ENCODE measurements around the gene ZBTB45. TPM values are rescaled to one million over a fixed set of nuclear protein-coding genes. Genes with fewer than 3 reads are reported as not detected.

The ZBTB45 gene
- total RNA-seq, 1 donor: 6.9 TPM

DNA sequence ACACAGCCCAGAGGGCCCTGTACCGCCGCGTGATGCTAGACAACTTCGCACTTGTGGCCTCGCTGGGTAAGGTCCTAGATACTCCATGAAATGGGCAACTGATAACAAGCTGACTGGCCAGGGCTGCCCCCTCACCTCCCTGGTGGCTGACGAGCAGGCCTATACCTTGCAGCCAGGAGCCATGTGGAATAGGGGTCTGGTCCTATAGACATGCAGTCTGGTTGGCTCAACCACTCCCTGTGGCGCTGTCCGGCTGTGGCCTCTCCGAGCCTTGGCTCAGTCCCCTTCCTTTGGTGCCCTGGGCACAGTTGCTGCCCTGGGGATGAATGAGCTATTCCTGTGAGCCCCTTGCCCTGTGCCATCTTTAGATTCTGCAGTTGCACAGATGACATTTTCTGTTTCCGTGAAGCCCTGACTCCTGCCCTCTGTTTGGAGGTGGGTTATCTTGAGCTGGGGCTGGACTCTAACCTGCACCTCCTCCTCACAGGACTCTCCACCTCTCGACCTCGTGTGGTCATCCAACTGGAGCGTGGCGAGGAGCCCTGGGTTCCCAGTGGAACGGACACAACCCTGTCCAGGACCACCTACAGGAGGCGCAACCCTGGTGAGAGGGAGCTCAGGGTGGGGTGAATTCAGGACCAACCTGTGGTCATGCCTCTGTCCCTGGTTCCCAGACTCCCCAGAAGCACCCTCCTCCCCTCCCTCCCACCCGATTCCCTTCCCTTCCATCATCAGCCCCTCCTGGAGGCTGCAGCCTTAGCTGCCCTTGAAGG, 50.2 kb downstream of the ZBTB45 start:
- peak; percentile 81 for DNase-seq (ENCODE audit: insufficient read length, low spot score, missing footprints)
- Histone ChIP-seq H3K79me2 (ENCODE audit: insufficient read depth, low read length) (peaks cover 28% of the 10 kb centered on the region), H3K36me3 (ENCODE audit: insufficient read depth, low read length) (peaks cover 15% of the 10 kb centered on the region), H3K4me1 (ENCODE audit: insufficient read depth, low read length) (peaks cover 9% of the 10 kb centered on the region), H4K20me1 (ENCODE audit: insufficient read depth, low read length) (peaks cover 20% of the 10 kb centered on the region), H3K27ac (ENCODE audit: low read depth, low read length) (no peak overlapping the region), H2AFZ (ENCODE audit: low read length) (no peak overlapping the region), H3K4me3 (ENCODE audit: insufficient read depth, low read length) (no peak overlapping the region), H3K27me3 (ENCODE audit: insufficient read depth, low read length) (no peaks in the 10 kb centered on the region), H3K9me3 (ENCODE audit: low read depth, low read length) (no peaks in the 10 kb centered on the region), H3K4me2 (ENCODE audit: insufficient read depth, low read length) (no peak overlapping the region)
- TF ChIP-seq, protein P1, sequence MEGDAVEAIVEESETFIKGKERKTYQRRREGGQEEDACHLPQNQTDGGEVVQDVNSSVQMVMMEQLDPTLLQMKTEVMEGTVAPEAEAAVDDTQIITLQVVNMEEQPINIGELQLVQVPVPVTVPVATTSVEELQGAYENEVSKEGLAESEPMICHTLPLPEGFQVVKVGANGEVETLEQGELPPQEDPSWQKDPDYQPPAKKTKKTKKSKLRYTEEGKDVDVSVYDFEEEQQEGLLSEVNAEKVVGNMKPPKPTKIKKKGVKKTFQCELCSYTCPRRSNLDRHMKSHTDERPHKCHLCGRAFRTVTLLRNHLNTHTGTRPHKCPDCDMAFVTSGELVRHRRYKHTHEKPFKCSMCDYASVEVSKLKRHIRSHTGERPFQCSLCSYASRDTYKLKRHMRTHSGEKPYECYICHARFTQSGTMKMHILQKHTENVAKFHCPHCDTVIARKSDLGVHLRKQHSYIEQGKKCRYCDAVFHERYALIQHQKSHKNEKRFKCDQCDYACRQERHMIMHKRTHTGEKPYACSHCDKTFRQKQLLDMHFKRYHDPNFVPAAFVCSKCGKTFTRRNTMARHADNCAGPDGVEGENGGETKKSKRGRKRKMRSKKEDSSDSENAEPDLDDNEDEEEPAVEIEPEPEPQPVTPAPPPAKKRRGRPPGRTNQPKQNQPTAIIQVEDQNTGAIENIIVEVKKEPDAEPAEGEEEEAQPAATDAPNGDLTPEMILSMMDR (IDR thresholded peaks at IDR 0.05; ENCODE audit: extremely low read depth, low read depth, low read length): no peak

DNA sequence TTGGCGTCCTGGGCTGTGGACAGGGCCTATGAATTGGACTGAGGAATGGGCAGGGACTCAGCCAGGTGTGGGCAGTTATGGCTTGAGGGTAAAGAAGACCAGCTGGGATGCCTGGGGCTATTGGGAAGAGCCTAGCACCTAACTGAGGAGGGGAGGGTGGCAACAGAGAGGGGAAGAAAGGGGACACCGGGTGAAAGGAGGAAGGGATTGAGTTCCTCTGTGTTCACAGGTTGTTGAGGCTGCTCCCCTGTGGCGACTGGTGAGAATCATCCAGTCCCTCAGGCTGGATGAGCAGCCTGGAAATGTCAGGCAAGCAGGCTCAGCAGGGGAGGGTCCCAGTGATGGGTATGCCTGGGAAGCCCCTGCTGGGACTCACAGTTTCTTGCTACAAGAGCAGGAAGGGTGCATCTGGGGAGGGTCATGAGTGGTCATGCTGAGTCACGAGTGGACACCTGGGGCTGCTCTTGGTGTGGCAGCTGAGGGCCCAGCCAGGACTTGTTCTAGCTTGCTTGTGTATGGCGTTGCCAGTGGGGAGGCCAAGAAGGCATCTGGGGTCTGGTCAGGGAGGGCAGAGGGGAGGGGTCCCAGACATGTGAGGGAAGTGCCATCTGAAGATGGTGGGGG, 51.3 kb downstream of the ZBTB45 start:
- Histone ChIP-seq H3K36me3 (ENCODE audit: insufficient read depth, low read length) (peaks cover 15% of the 10 kb centered on the region), H2AFZ (ENCODE audit: low read length) (no peak overlapping the region), H3K79me2 (ENCODE audit: insufficient read depth, low read length) (peaks cover 28% of the 10 kb centered on the region), H3K9me3 (ENCODE audit: low read depth, low read length) (no peaks in the 10 kb centered on the region), H3K4me2 (ENCODE audit: insufficient read depth, low read length) (peak overlapping the region; percentile 47), H3K27me3 (ENCODE audit: insufficient read depth, low read length) (no peaks in the 10 kb centered on the region), H4K20me1 (ENCODE audit: insufficient read depth, low read length) (peaks cover 20% of the 10 kb centered on the region), H3K4me3 (ENCODE audit: insufficient read depth, low read length) (peak overlapping the region; percentile 94), H3K4me1 (ENCODE audit: insufficient read depth, low read length) (peaks cover 4% of the 10 kb centered on the region), H3K27ac (ENCODE audit: low read depth, low read length) (no peak overlapping the region)
- peak; percentile 84 for DNase-seq (ENCODE audit: insufficient read length, low spot score, missing footprints)
- TF ChIP-seq, protein P1 (IDR thresholded peaks at IDR 0.05; ENCODE audit: extremely low read depth, low read depth, low read length): no peak

DNA sequence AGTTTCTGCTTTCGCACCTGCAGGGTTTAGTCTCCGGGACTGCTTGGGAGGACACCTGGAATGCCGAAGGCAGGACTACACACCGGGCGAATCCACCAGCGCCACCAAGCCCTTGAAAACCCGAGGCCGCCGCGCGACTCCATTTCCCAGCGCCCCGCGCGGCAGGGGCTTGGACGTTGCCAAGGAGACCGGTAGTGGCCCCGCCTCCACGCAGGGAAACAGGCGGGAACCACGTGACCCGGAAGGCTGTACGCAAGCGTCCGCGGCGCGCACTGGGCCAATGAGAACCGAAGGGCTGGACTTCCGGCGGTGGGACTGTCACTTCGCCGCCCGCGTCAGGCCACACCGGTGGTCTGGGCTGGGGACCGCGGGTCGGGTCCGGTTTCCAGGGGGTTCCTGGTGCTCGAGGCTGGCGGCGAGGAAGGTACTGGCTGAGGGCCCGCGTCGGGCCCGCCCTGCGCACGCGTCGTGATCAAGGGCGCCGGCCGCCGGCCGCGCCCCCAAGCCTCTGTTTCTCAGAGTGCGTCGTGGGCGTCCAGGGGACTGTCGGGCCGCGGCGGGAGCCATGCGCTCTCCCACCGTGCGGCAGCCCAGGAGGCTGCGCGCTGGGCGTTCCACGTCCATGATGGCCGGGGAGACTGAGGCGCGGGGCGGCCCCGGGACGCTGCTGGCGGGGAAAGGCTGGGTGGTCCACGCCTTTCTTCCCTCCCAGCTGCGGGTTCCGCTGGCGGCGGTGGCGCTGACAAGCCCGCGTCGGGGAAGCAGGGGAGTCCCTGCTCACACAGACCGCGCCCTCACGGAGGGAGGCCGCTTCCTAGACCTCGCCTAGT, 52.6 kb downstream of the ZBTB45 start, which contains the start of gene ZNF324:
TSS of gene ZNF324 (plus strand) at position 321 of the 830 bp plus-strand sequence. CDS start 2,106 bp downstream, outside the sequence.
- peak within 1 kb of the TSS; percentile 94 for H3K4me3 ChIP-seq (ENCODE audit: insufficient read depth, low read length)
- no peaks in the 10 kb centered on the region for H3K27me3 ChIP-seq (ENCODE audit: insufficient read depth, low read length)
- H3K27ac ChIP-seq (ENCODE audit: low read depth, low read length): peak within 1 kb of the TSS; percentile 72
- TF ChIP-seq, protein P1 (IDR thresholded peaks at IDR 0.05; ENCODE audit: extremely low read depth, low read depth, low read length): no peak
- peaks cover 3% of the 10 kb centered on the region for H3K36me3 ChIP-seq (ENCODE audit: insufficient read depth, low read length)
- DNase-seq (ENCODE audit: insufficient read length, low spot score, missing footprints): peak; percentile 100
- peaks cover 28% of the 10 kb centered on the region for H3K79me2 ChIP-seq (ENCODE audit: insufficient read depth, low read length)
- peak within 1 kb of the TSS; percentile 95 for H3K4me2 ChIP-seq (ENCODE audit: insufficient read depth, low read length)
- peak within 1 kb of the TSS; percentile 99 for H2AFZ ChIP-seq (ENCODE audit: low read length)
- peaks cover 17% of the 10 kb centered on the region for H4K20me1 ChIP-seq (ENCODE audit: insufficient read depth, low read length)
- no peaks in the 10 kb centered on the region for H3K9me3 ChIP-seq (ENCODE audit: low read depth, low read length)
- peaks cover 4% of the 10 kb centered on the region for H3K4me1 ChIP-seq (ENCODE audit: insufficient read depth, low read length)
